Spinal cord (tissue), 10 donors: ENCODE results near the gene UGT1A1. TPM values are rescaled to one million over a fixed set of nuclear protein-coding genes. Genes with fewer than 3 reads are reported as not detected.

Experiments
- DNase-seq, 6 donors: peaks; one replicate each; pipeline versions ENCODE4 v3.0.0 to v3.0.0-alpha.2; 2013 to 2015; ENCODE audit warnings: low spot score in 6 of 6, low read depth in 4 of 6
- H3K27ac ChIP-seq: one replicate; pipeline ENCODE4 v1.5.1; 2013; ENCODE audit warnings: low read depth, low read length, control low read depth
- H3K27me3 ChIP-seq: one replicate; pipeline ENCODE4 v1.6.1; 2013; ENCODE audit warnings: low read length; ENCODE audit not compliant: control insufficient read depth, insufficient read depth
- H3K36me3 ChIP-seq: one replicate; pipeline ENCODE4 v1.6.1; 2013; ENCODE audit warnings: low read length; ENCODE audit not compliant: control insufficient read depth, insufficient read depth
- H3K4me1 ChIP-seq: one replicate; pipeline ENCODE4 v1.6.1; 2013; ENCODE audit warnings: low read length; ENCODE audit not compliant: control insufficient read depth, insufficient read depth
- H3K4me3 ChIP-seq: one replicate; pipeline ENCODE4 v1.5.1; 2013; ENCODE audit warnings: low read depth, low read length, control low read depth
- H3K9me3 ChIP-seq: one replicate; pipeline ENCODE4 v1.6.1; 2013; ENCODE audit warnings: low read length; ENCODE audit not compliant: control insufficient read depth, insufficient read depth
- WGBS: methylation state at CpG from one replicate; pipeline ENCODE4 v1.1.5; 2013; ENCODE audit warnings: missing lambda C conversion rate; ENCODE audit not compliant: insufficient coverage; 5-methylcytosine and 5-hydroxymethylcytosine counted together
- polyA plus RNA-seq, 2 donors: library from polyadenylated mRNA; unstranded; fragments of 120-200 nt; gene quantifications; one replicate each; pipeline ENCODE4 v1.2.1, GENCODE V29; 2013; ENCODE audit not compliant: insufficient read length in 2 of 2
- total RNA-seq, 2 donors: library from RNA; depleted of rRNA in 1 of 2; stranded (reverse); fragments of 120-200 nt in 1 of 2; fragments of >200 nt in 1 of 2; gene quantifications; one replicate each; pipeline versions ENCODE4 v1.2.3 to v1.2.4, GENCODE V29; 2013 to 2014
- donor health status: healthy.

Gene UGT1A1
- total and polyA plus RNA-seq, 4 donors = 0.05 TPM; not detected in 3

DNA sequence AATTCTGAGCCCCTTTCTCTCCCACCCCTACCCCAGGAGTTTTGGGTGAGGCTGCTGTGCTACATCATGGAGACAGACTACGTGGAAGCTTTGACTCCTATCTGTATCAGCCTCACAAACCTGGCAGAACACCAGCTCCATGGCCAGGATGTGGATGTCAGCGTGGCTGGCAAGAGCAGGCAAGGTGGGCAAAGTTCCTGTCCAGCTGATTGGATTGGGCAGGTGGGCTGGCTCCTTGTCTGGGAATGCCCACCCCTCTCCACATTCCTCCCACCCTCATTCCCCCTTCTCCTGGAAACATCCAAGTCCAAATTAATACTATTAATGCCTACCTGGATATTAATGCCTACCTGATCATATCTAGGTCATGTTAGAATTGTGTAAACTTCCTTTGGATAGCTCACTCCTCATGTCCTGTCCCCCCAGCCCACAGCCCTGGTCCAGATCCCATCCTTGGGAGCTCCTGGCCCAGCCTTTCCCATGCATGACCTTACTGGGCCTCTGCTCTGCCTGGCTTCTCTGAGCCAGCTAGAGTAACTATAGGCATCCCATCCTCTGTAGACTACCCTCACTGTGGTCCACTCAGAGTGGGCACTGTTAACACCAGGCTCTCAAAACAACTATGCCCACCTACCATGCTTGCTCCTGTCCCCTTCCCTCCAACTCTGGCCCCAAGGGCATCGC is 42.2 kb downstream of the UGT1A1 start:
- Histone ChIP-seq H3K9me3 (no peaks in the 10 kb centered on the region), H3K27ac (no peak overlapping the region), H3K36me3 (no peaks in the 10 kb centered on the region), H3K4me3 (no peak overlapping the region), H3K4me1 (no peaks in the 10 kb centered on the region), H3K27me3 (no peaks in the 10 kb centered on the region)
- no peak for DNase-seq
- WGBS = 67% methylated on average over 1 of the region's 3 CpGs

DNA sequence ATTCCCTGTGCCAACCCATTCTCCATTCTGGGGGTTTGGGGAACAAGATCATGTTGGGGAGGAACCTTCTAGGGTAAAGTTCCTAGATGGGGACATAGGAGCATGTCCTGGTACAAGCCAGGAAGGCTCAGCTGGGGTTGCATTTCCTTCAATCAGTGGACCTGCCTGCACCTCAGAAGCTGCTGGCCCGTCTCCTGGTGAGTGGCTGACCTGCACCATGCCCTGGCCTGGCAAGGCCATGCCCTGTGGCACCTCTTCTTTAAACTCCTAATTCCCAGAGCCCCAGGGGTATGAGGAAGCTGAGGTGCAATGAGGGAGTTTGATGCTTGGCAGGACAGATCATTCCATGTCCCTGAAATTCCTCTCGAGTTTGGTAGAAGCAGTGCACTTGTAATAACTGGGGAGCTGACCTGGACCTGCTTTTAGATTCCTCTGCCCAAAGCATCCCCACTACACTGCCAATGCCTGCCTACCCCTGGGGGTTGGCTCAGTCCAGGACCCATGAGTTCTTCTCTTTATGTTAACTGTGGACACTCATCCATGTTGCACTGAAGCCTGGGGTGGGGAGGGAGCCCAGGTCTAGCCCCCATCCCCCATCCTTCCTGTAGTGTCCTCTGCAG is 43.3 kb downstream of the UGT1A1 start:
- no peaks in the 10 kb centered on the region for H3K27me3 ChIP-seq
- no peak overlapping the region for H3K4me3 ChIP-seq
- no peaks in the 10 kb centered on the region for H3K9me3 ChIP-seq
- no peak for DNase-seq
- H3K27ac ChIP-seq = no peak overlapping the region
- H3K36me3 ChIP-seq = no peaks in the 10 kb centered on the region
- no peaks in the 10 kb centered on the region for H3K4me1 ChIP-seq
- WGBS = 75% methylated on average over 2 of the region's 2 CpGs

DNA sequence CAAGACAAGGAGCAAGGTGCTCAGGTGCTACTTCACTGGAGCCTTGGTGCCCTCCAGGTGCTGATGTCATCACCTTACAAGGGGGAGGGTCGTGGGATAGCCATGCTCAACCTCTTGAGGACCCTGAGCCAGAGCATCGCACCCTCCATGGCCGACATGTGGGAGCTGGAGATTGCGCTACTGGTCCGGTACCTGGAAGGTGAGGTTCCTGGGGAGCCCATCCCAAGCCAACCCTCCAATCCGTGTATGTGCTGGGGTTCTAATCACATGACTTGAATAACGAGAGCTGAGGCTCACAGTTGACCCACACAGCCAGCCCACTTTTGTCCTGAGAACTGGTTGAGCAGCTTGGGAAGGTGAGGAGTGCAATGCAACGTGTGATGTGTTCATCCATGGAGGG is 43.9 kb downstream of the UGT1A1 start:
- Histone ChIP-seq H3K27ac (no peak overlapping the region), H3K4me3 (no peak overlapping the region), H3K36me3 (no peaks in the 10 kb centered on the region), H3K9me3 (no peaks in the 10 kb centered on the region), H3K4me1 (no peaks in the 10 kb centered on the region), H3K27me3 (no peaks in the 10 kb centered on the region)
- DNase-seq = no peak
- 75% methylated on average over 8 of the region's 8 CpGs for WGBS

DNA sequence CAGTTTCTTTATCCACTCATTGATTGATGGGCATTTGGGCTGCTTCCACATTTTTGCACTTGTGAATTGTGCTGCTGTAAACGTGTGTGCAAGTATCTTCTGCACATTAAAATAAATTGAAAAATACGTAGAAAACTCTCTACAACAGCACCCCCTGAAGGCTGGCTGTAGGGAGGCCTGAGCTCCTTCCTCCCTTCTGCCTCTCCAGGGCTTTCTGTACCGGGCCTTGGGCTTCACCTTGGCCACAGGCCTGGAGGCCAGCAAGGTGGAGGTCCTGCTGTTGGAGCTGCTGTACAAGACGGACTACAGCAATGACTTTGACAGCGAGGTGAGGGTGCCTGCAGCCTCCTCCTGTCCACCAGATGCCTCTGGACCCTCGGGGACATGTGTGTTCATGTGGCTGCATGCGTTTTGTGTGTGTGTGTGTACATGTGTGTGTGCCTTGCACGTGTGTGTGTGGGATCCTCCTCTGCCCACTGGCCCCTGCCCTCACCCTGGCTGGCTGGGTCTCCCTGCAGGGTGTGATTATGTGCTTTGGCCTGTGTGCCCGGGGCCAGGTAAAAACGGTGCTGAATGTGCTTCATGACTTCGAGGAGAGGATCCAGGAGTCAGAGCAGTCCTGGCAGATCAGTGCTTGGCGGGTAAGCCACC is 47.3 kb downstream of the UGT1A1 start:
- Histone ChIP-seq H3K9me3 (no peaks in the 10 kb centered on the region), H3K4me1 (no peaks in the 10 kb centered on the region), H3K27me3 (no peaks in the 10 kb centered on the region), H3K36me3 (no peaks in the 10 kb centered on the region), H3K4me3 (no peak overlapping the region), H3K27ac (no peak overlapping the region)
- no peak for DNase-seq
- WGBS = 90% methylated on average over 10 of the region's 12 CpGs

DNA sequence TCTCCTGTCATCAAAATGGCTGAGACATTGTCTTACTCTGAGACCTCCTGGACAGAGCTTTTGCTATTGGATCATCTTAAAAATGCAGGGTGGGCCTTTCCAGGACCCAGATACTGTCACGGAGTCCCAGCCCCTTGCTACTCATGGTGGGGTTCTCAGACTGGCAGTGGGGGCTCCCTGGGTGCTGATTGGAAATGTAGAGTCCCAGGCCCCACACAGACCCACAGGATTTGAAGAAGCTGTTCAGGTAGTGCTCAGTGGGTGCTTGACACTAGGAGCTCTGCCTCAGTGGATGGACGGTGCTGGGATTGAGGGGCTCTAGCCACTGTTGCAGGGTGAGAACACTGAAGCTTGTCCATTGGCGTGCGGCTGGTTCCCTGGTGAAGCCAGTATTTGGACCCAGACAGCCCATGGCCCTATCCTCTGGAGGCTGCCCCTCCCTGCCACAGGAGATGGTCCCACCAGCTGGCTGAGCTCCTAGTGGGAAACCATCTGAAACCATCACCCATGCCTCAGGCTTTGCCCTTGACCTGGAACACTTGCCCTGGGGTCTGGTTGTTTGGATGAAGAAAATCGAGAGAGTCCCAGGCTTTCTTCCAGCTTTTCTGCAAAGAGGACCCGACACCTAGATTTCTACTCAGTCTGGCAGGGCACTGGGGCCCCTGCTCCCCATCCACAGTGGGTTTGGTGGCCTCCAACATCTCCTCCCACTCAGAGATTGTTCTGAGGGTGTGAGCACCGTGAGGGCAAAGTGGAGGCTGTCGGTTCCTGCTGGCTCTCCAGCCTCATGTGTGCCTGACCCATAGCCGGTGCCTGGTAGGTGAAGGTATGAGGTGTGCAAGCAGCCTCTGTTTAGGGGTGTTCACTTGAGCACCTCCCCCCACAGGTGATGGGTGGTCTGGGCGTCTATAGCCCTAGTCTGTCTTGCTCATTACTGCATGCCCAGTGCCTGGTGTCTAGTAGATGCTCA is 48.2 kb downstream of the UGT1A1 start:
- WGBS = 84% methylated on average over 10 of the region's 10 CpGs

GRCh38 chr2:233810385-233810784 is 50.3 kb downstream of the UGT1A1 start:
- H3K27me3 ChIP-seq = no peaks in the 10 kb centered on the region
- no peak for DNase-seq

More for the DNA sequence above, 48.2 kb downstream of the UGT1A1 start:
- DNase-seq = no peak
- Histone ChIP-seq H3K9me3 (no peaks in the 10 kb centered on the region), H3K36me3 (no peaks in the 10 kb centered on the region), H3K4me3 (no peak overlapping the region), H3K27me3 (no peaks in the 10 kb centered on the region), H3K27ac (no peak overlapping the region), H3K4me1 (no peaks in the 10 kb centered on the region)

DNA sequence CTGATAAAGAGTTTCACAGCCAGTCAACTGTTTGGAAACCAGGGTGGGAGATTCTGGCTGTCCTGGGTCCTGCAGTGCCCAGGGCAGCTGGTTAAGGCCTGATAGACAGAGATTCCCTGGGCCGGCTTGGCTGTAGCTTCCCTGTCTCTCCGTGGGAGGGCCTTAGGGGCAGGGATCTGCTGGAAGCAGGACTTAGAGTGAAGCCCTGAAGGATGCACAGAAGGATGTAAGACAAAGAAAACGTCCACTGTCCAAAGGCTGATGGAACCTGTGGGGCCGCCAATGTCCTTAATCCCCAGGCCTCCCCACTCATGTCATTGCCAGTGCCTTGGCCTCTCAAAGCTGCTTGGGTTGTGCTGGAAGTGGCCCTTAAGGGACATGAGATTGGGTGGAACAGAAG is 51.0 kb downstream of the UGT1A1 start:
- Histone ChIP-seq H3K4me1 (no peaks in the 10 kb centered on the region), H3K27me3 (no peaks in the 10 kb centered on the region), H3K4me3 (no peak overlapping the region), H3K27ac (no peak overlapping the region), H3K36me3 (no peaks in the 10 kb centered on the region), H3K9me3 (no peaks in the 10 kb centered on the region)
- no peak for DNase-seq
- 86% methylated on average over 4 of the region's 4 CpGs for WGBS

More at GRCh38 chr2:233810385-233810784, 50.3 kb downstream of the UGT1A1 start:
- H3K27ac ChIP-seq = no peak overlapping the region
- 89% methylated on average over 6 of the region's 6 CpGs for WGBS
- no peaks in the 10 kb centered on the region for H3K4me1 ChIP-seq
- H3K36me3 ChIP-seq = no peaks in the 10 kb centered on the region
- H3K4me3 ChIP-seq = no peak overlapping the region
- no peaks in the 10 kb centered on the region for H3K9me3 ChIP-seq

GRCh38 chr2:233811732-233812131 is 51.7 kb downstream of the UGT1A1 start:
- H3K4me3 ChIP-seq = no peak overlapping the region
- no peak for DNase-seq

More at GRCh38 chr2:233811732-233812131, 51.7 kb downstream of the UGT1A1 start:
- H3K9me3 ChIP-seq = no peaks in the 10 kb centered on the region
- no peaks in the 10 kb centered on the region for H3K27me3 ChIP-seq
- 92% methylated on average over 3 of the region's 8 CpGs for WGBS
- peaks cover 4% of the 10 kb centered on the region for H3K4me1 ChIP-seq
- no peaks in the 10 kb centered on the region for H3K36me3 ChIP-seq
- no peak overlapping the region for H3K27ac ChIP-seq
